Uterus (tissue), 2 donors: ENCODE results near the gene FAM118B.

Experiments
- POLR2A ChIP-seq, 2 donors: fragments of 450-650 bp; IDR thresholded peaks; one replicate each; pipeline ENCODE4 v1.6.1; 2016; ENCODE audit warnings: antibody characterized with exemption in 2 of 2, mild to moderate bottlenecking in 1 of 2, moderate library complexity in 1 of 2
- TF ChIP-seq, protein P1 (sequence below), 4 experiments: fragments of 200-600 bp in 2 of 4; fragments of 450-650 bp in 2 of 4; sonication (generic) in 2 of 4; IDR thresholded peaks; one replicate each; pipeline ENCODE4 v1.5.1; 2016 to 2019; ENCODE audit warnings: antibody characterized with exemption in 4 of 4, mild to moderate bottlenecking in 2 of 4, moderate library complexity in 1 of 4

DNA sequence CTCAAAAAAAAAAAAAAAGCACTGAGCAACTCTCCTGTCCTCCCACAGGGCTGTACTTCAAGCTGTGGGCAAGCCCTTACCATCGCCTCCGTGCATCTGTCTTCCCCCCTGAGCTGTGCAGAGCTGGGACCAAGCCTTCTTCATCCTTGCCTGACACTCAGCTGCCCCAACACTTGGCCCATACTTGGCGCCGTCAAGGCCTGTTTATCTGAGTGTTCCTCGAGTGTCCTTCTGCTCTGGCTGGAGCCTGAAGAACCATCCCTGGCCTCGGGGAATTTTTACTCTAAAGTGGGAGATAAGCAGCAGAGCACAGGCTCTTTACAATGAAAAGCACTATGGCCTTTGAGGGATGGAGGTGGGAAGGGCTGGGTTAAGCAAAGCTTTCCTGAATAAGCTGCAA, 69.7 kb downstream of the FAM118B start:
- no peak for TF ChIP-seq POLR2A (IDR thresholded peaks at IDR 0.05)
- TF ChIP-seq, protein P1, sequence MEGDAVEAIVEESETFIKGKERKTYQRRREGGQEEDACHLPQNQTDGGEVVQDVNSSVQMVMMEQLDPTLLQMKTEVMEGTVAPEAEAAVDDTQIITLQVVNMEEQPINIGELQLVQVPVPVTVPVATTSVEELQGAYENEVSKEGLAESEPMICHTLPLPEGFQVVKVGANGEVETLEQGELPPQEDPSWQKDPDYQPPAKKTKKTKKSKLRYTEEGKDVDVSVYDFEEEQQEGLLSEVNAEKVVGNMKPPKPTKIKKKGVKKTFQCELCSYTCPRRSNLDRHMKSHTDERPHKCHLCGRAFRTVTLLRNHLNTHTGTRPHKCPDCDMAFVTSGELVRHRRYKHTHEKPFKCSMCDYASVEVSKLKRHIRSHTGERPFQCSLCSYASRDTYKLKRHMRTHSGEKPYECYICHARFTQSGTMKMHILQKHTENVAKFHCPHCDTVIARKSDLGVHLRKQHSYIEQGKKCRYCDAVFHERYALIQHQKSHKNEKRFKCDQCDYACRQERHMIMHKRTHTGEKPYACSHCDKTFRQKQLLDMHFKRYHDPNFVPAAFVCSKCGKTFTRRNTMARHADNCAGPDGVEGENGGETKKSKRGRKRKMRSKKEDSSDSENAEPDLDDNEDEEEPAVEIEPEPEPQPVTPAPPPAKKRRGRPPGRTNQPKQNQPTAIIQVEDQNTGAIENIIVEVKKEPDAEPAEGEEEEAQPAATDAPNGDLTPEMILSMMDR (IDR thresholded peaks at IDR 0.05) = no peak
